Fibroblast of skin of right biceps (primary cell): ENCODE results near the gene GDF2.

Experiments
- DNase-seq: peaks from one replicate; pipeline ENCODE4 v3.0.0-alpha.2; 2013

Gene GDF2

DNA sequence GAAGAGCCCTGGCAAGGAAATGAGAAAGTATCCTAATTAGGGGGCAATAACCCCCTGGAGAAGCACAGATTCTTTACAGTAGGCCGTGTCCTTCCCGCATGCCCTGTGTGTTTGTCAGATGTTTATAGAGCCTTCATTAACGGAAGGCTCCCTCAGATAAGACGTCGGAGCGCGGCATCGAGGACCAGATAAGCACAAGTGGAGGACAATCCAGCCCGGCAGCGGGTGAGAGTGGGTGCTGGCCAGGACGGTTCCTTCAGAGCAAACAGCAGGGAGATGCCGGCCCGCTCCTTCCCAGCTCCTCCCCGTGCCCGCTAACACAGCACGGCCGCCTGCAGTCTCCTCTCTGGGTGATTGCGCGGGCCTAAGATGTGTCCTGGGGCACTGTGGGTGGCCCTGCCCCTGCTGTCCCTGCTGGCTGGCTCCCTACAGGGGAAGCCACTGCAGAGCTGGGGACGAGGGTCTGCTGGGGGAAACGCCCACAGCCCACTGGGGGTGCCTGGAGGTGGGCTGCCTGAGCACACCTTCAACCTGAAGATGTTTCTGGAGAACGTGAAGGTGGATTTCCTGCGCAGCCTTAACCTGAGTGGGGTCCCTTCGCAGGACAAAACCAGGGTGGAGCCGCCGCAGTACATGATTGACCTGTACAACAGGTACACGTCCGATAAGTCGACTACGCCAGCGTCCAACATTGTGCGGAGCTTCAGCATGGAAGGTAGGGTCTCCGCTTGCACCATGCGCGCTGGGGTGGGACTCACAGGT, at the start of gene GDF2:
GDF2 (plus strand) TSS at position 155 of the 762 bp plus-strand sequence; CDS start at position 370, 215 bp downstream.
- no peak for DNase-seq

DNA sequence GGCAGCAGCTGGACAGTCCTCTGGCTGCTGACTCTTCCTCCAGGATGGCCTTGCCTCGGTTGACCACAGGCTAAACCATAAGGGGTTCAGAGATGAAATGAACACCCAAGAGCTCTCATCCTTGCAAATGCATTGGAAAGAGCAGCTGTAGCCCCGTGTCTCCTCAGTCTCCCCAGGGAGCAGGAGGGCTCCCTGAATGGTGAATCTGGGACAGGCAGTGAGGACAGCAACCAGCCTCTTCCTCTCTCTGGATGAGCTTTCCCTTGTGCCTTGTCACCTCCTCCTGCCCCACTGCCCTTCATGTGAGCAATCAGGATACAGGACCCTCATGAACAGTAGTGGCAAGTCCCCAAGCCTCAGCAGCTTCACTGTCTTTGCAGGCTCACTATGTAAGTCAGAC, 46.2 kb upstream of the GDF2 start:
- DNase-seq: no peak

DNA sequence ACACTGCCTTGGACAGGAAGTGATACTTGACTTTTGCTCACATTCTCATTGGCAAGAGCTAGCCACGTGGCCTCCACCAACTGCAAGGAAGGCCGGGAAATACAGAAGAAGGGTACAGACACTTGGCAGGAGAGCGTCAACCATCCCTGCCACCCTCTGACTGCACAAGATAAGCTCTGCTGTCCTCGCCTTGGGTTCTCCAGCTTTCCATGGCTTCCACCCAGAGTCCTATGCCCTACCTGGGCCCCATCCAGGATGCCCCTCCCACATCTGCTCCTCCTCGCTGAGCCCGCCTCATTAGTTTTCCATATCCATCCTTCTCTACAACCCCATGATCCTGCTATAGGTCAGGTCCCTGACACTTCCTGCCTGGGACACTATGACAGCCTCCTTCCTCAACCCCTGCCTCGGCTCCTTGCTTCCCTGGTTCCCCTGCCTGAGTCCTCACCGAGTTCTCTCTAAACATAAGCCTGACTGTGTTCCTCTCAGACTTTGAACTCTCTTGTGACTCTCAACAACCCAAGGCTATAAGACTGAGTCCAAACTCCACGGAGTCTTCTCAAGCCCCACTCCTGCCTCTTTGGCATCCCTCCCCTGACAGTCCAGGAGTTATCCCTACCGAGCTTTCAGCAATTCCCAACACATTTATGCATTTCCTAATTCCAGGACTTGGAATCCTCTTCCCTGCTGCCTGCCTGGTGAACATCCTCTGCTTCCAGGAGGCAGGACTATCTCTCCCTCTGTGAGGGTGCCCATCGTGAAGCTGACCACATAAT, 45.5 kb upstream of the GDF2 start:
- no peak for DNase-seq

DNA sequence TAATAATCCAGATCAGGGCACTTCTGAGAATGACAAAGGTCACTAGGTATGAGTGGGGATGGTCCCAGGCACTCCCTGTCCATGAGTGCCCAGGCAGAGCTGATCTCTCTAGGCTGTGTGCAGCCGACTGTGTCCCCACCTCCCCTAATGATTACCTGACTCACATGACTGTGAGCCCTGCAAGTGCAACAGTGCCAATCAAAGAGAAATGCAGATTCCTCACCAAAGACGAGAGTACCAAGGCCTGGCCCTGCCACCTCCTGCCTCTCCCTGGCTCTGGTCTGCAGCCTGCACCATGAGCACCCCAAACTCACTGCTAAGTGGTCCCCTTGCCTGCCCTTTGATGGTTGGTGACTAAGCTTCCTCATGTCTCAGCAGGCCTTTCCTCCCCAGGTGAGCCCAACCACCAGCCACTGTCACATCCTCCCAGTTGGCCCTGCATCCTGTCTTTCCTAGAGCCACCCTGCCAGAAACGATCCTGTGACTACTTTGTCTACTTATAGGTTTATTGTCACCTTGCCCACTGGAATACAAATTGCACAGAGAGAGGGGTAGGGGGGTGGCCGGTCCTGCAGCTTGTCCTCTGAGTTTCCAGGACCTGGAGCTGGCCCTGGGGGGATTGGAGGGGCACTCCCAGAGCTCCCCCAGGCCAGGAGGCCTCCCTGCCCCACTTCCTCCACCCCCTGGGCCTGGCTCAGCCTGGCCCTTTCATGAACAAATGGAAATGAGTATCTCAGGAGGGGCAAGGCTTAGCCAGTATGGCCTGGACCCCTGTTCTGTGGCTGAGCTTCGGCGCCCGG, 44.7 kb upstream of the GDF2 start:
- DNase-seq: no peak

DNA sequence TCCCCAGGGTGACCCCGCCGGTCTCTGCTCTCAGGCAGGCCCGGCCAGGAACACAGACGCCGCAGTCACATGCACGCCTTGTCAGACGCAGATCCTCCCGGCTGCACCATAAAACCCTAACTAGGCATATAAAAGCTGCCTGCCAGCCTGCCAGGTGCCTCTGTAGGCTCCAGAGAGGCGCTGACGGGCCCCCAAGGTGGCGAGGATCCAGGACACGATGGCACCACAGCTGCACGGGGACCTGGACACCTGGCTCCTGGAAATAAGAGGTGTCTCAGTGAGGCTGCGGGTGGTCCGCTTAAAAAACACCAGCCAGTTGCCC, 44.1 kb upstream of the GDF2 start:
- no peak for DNase-seq

DNA sequence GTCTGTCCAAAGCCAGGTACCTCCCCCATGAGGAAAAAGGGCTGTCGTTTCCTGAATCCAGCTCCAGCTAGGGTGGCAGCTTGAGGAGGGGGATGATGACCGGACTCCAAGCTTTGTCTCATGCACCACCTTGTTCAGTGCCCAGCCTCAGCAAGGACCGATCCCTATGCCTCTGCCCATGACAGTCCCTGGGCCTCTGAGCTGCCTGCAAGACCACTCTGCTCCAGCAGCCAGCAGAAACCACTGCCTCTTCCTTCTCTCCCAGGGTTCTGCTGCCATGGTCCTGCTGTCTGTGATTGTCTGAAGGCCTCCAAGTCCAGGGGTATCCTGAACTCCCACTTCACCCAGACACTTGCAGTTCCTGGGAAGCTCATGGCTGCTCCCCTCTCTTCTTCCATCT, 43.5 kb upstream of the GDF2 start:
- DNase-seq: no peak

DNA sequence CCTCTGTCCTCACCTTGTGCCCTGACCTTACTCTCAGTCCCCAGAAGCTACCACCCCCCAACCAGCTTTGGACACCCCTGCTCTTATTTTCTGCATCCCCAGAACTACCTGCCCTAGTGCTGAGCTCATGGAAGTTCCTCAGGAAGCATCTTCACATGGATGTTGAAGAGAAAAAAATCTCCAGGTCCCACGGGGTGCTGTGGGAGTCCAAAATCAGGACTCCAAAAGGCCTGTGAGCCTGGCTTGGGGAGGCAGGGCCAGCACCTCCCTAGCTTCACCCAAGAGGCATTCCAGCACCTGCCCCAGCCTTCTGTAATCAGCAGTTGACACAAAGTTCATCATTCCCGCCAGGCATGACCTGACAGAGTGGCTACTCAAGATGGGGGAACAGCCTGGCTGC, 43.0 kb upstream of the GDF2 start:
- DNase-seq: no peak

DNA sequence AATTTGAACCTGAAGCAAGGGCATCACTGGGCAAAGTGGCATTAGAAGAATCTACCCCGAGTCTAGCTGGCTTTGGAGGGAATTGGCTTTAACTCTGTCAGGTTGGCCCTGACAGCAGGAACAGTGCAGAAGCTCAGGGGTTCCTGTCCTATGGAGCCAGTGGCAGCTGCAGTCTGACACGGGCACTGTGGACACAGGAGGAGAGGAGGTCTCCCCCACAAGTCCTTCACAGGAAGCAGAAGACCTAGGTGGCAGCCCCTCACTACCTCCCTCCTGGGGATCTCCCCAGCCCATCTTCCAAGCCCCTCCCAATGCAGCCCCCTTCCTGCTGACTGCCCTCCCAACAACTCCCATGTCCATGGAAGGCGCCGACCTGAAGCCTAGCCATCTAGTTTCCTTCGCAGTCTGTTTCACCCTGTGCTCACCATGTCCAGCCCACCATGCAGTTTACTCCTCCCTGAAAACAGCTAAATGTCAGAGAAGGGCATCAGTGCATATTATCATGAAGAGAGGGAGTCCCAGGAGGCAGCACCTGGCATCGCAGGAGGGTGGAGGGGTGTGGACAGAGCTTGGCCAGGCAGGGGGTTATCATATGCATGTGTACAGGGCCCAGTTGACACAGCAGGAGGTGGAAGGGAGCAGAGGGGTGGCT, 40.1 kb upstream of the GDF2 start:
- no peak for DNase-seq

DNA sequence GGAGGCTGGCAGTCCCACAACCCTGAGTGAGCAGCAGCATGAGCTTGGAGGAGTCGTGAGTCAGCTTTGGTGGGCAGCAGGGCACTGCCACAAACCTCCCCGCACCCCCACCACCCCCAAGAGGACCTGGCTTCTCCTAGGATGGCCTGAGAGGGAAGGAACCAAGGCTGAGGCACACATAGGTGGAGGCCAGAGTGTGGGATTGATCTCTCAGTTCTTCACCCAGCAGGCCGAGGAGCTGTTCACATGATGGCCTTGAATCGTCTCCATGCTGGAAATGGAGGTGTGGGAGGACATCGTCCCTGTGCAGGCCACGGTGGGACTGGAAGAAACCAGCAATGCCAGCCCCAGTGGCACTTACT, 39.6 kb upstream of the GDF2 start:
- DNase-seq: no peak

DNA sequence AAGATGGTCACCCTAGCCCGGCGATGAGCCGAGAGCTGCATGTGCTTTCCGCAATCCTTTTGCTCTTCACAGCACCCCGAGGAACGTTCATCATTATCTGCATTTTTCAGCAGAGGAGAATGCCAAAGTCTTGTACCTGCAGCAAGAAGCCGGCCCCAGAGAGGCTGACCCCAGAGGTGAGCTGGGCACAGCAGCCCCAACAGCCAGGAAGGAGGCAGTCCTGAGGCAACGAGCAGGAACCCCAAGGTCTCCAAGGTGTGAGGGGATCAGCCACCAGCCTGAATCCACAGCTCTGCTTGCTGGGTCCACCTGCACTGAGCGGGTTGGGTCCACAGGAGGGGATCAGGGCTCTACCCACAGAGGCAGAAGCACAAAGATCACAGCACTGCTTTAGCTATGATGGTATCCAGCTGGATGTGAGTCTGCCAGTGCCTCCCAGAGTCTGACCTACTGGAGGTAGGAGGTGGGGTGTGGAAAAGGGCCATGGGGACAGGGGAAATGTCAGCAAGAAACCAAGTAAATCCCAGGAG, 39.1 kb upstream of the GDF2 start:
- no peak for DNase-seq

DNA sequence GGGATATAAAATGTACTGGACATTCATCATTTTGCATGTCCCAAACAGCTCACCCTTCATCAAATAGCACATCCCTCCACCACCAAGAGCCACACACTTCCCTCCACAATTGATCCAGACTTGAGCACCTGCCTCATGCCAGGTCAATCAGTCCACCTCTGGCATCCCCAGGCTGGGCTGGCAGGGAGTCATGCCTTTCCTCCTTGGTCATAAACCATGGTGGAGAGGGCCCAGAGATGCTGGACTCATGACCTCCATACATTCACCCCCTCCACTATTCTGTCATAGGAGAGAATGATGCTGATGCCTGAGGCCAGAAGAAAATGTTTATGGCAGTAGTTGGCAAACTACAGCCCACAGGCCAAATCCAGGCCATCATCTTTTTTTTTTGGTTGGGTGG, 38.4 kb upstream of the GDF2 start:
- no peak for DNase-seq

DNA sequence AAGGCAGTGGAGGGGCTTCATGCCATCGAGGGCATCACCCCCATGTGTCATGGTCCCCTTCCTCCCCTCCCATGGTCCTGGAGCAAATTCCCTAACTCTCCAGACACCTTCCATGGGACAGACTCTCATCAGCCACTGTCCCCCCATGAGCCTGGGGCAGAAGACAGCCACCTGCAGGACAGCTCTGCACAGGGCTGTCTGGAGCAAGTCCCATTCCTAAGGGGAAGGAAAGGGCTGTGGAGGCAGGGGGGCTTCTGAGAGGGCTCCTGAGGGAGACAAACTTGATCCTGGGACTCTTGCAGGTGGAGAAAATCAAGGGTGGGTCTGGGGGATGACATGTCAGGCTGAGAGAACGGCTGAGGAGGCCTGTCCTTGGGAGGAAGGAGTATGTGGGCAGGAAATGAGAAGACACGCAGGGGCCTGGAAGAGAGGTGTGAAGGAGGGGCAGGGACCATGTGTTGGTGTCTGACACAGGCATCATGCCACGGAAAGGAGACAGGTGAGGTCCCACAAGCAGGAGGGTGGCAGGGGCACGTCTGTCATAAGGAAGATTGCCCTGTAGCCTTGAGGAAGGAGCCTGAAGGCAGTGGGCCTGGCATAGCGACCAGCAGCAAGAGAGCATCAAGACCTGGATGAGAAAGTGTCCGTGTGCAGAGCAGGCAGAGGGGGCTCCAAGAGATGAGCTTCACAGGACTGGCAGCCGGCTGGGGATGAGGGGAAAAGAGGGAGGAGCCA, 36.7 kb upstream of the GDF2 start:
- DNase-seq: no peak

DNA sequence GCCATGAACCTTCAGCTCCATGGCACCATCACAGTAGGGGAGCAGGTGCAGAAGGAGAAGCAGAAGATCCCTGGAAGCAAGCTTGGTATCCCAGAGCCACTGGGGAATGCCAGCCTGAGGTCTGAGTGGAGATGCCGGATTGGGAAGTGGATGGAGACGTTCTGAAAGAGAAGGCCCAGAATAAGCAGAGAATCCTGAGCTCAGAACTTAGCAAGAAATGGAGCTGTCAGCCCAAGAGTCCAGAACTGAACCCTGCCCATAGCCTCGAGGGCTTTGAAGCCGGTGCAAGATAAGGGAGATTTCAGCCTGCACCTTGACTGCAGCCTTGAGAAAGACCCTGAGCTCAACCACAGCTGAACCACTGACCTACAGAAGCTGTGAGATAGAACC, 36.1 kb upstream of the GDF2 start:
- no peak for DNase-seq

DNA sequence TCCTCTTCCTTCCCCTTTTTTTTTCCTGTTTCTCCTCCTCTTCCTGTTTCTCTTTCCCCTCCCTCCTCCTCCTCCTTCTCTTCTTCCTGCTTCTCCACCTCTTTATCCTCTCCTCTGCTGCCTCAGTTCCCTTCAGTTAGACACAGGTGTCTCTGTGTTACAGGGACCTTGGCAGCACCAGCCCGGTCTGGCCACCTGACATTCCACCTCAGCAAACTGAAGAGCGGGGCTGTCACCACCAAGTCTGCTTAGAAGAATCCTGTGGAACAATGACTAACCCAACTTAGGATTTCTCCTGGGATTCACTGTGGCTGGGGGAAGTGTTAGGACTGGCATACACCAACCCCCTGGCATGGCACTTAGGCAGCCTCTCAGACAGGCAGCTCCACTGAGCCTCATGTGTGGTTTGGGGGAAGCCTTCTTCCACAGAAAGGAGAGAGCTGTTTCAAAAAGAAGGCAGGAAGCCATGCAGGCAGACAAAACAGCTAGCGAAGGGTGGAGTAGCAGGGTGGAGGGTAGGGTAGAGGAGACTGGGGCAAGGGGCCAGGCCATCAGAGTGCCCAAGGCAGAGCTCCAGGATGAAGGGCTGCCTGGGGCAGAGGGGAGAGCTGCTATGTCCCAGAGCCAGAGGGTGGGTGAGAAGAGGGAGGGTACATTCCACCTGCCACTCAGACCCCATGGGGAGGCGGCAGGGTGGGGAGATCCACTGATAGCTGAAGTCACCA, 35.5 kb upstream of the GDF2 start:
- DNase-seq: no peak

DNA sequence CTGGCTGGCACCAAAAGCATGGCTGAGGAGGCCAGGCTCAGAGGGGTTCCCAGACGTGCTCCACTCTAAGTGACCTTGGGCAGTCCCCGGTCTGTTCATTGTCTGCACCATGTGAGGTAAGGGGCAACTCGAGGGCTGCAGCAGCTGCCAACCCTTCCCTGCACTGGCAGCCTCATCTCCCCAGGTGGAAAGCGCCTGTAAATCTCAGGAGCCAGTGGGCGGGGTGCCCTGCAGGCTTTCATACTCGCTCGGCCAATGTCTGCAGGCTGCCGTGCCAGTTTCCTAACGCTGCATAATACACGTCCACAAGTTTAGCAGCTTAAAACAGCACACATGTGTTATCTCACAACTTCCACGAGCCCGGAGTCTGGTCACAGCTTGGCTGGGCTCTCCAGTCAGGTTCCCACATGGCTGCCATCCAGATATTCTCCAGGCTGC, 34.9 kb upstream of the GDF2 start:
- DNase-seq: no peak

DNA sequence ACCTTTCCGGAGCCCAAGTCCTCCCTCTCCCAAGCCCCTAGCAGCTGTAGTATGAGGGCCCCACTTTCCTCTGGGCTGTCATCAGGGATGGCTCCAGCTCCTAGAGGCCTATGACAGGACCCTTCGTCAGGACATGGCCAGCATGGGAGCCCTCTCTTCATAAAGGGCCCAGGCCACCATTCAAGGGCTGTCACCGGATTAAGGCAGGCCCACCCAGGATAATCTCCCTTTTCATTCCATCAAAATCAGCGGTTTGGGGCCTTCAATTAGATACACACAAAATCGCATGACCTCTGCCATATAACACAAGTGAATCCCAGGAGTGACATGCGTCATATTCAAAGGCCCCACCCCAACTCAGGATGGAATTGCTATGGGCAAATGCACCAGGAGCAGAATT, 34.4 kb upstream of the GDF2 start:
- DNase-seq: no peak

DNA sequence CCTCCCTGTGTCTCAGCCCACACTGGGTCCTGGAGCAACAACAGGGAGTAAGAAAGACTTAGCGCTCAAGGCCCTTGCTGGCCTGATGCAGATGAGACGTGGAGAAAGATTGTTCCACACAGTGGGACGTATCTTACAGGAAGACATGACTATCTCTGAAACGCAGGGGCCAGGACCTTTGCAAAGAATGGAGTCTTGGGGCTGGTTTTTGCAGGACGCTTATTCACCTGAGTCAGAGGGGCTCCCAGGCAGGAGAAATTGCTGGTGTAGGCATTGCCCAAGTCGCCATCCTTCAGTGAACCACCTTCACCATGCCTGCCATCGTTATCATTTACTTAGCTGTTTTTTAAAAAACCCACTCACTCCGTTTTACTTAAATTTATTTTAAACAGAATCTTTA, 34.0 kb upstream of the GDF2 start:
- DNase-seq: no peak

DNA sequence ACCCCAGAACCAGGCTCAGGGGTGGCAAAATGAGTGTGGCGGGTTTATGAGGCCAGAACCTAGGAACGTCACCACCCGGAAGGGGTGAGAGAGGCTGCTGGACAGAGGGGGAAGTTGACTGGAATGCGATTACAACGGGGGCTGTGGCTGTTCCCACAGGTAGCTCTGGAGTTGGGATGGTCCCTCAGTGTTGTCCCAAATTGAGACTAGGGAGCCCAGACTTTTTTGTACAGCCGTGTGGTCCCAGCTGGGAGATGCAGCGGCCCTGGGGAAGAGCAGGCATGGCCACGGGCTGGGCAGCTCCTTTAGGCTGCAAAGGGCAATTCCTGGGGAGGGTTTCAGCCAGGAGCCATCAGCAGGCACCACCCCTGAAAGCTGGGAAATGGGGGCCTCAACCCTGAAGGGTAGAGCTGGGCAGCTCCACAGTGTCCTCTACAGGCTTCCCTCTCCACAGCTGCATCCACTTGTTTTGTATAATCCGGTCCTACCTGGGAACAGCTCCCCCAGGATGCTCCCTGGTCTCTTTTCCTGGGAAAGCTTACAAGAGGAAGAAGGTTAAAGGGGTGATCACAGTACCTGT, 33.2 kb upstream of the GDF2 start:
- DNase-seq: no peak

DNA sequence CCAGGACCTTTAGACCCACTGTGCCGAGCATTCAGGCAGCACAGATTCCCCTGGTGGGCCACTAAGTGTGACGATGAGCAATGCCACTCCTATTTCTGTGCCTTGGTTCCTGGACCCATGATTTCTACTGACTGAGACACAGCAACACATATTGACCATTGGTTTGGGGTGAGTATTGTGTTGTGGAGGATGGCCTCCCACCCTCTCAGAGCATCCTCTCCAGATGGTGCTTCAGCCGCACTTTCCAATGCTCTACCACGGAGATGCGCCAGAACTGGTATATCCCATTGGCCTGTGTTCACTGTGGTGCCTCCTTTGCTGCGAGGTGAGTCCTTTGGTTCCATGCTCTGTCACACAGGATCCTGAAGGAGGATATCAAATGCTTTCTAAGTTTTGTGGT, 32.3 kb upstream of the GDF2 start:
- DNase-seq: no peak

DNA sequence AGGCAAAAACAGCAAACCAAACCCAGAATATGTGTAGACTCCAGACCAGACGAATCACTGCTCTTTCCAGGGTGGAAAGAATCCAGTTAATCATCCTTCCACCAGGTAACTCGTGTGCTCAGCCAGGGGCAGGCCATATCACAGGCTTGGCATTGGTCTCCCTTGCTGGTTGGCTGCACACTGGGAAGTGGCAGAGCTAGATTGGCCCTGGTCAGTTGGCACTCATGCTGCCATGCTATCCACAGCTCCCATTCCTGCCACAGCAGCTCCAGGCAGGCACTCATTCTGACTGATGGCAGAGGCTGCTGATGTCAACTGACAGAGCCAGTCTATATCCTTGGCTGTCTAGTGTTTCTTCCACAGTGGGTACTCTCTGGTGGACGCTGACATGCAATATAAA, 31.9 kb upstream of the GDF2 start:
- DNase-seq: no peak

DNA sequence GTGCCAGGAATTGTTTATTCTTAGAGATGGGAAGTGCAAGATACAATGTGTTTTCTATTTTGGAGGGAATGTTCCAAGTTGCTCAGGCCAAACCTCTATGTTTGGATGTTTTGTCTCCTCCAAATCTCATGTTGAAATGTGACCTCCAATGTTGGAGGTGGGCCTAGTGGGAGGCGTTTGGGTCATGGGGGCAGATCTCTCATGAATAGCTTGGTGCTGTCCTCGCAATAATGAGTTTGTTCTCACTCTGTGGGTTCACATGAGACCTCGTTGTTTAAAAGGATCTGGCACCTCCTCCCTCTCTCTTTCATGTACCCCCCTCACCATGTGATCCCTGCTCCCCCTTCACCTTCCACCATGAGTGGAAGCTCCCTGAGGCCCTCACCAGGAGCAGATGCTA, 30.6 kb upstream of the GDF2 start:
- DNase-seq: no peak
